ENCODE measurements around the gene ATP2A2.

ATP2A2 gene

GRCh38 chr12:110262442-110263388 lies 18.3 kb upstream of the ATP2A2 start:
- DNase-seq = no peak

- no peak for DNase-seq
Measured at GRCh38 chr12:110266381-110266960, 14.6 kb upstream of the ATP2A2 start.

DNA sequence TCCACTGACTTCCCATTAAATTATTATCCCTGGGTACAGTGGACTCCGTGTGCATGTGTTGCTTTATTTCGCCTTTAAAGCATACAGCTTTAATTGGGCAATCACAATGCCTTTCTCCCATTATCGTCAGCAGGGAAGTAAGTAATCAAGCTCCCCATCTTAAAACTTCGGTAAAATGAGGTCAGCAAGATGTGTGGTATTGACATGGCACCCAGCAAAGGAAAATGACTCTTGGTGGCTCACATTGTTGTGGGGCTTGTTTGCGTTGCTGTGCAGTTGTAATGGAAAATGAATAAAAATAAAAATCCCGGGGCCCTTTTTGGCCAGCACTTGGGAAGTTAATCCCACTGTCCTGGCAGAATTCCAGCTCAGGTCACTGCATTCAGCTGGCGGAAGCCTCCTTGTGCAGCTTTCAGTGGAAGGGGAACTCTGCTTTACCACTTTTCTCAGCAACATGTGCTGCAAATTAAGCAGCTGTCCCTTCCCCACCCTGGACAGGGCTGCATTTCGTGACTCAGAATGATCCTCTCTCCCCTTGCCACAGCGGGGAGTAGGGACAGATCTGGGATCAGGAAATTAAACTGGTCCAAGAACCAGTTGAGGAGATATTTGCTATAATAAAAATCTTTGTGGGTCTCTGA lies 13.9 kb upstream of the ATP2A2 start:
- peak in 1 of 2 donors; percentile 12 for DNase-seq

DNA sequence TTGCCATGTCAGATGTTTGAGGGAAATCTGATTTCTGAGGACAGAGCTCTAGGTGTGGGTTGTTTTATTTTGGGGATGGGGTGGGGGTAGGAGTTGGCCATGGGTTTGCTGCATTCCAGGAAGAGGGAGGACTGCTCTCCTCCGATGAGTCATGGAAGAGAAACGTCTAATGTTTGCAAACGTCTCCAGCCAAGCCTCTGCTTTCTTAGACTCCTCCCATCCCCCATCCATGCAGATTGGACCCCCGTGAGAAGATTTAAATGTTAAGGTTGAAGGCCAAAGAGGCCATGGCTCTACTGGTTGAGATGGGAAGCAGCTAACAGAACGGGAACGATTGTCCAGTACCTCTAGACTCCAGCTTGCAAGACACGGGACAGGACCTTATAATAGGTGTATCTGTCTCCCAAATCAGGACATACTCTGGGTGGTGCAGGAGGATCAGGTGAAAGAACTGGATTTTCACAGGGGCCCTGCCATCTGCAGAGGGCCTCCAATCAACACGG lies 11.4 kb upstream of the ATP2A2 start:
- no peak for DNase-seq

DNA sequence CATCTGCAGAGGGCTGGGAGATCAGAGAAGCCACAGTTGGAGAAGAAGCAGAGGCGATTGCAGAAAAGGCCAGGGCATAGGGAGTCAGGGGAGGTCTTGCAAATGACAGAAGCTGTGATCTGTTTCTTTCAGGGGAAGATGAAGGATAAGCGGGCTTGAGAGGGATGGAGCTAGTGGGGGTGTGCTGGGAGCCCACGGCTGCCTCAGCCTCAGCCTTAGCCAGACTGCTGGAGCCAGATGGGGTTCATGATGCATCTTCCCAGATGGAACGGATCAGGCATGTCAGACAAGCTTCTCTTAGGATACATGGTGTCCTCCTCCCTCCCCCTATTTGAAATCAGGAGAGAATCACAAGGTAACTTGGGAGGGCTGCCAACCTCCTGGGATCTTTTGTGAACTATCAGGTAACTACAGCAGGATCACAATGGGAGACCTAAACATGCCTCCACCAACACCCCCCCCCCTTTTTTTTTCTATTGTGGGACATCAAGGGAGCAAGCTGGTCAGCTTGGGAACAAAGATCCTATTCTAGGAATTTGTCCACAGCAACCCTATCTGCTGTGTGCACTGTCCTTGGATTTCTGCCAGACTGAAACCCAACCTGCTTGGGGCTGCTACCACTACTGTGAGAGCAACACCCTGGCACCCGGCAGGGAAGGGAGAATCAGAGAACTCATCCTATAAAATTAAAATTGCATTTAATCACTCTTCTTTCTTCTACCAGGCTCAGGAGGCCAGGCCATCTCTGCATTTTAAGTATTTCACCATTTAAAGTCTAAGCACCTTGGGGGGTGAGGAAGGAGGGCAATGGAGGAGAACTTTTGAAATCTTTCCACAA lies 10.7 kb upstream of the ATP2A2 start:
- DNase-seq = no peak

DNA sequence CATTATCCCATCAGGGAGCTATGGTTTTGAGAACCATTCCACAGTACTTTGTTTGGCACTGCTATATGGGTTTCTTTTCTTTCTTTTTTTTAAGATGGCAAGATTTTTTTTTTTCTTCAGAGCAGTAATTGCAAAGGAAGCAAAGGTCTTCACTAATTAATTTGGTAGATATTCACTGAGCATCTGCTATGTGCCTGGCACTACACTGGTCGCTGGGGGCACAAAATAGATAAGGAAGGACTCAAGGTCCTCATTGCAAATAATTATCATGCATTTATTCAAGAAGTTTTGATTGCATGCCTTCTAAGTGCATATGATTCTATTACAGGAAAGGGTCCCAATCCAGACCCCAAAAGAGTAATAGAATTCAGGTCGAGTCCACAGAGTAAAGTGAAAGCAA lies 10.0 kb upstream of the ATP2A2 start:
- no peak for DNase-seq

- no peak for DNase-seq
Measured at GRCh38 chr12:110277530-110278254, 3.4 kb upstream of the ATP2A2 start.

- no peak for DNase-seq
Measured at GRCh38 chr12:110278255-110278536, 2.9 kb upstream of the ATP2A2 start.

DNA sequence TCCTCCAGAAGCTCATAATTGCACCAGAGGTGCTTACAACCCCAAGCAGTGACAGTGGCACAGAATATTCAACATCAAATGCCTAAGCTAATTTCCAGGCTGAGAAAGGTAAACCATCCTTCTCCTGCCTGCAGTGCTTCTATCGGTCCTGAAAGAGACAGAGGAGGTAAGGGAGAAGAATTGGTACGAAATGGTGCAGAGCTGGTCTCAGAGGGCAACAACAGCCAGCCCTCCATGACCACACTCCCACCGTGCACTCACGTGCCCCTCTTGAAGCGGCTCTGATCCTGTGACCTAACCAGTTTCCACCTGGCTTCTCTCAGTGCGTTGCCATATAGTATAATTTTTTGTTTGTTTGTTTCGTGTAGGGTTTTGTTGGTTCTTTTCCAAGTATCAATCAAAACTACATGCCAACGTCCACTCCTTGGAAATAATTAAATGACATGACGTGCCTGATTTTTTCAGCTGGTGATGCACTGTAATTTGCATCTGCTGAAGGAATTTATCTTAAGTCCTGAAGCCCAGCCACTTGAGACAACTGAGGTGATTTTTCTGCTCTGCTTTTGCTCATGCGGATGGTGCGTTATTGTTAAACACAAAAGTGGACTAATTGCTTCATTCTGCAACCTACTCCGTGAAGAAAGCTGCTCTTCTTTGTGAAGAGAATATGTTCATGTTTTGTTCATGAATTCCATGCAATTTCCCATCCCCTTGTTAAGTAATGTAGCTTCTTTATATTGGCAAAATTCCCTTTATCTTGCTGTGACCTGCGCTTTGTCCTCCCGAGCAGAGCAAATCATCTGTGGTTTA lies 1.3 kb upstream of the ATP2A2 start:
- DNase-seq = no peak

GRCh38 chr12:110280392-110280778 lies 662 bp upstream of the ATP2A2 start:
- DNase-seq = peak in 1 of 2 donors; percentile 54

GRCh38 chr12:110281549-110282299 lies 677 bp downstream of the ATP2A2 start:
- peak in 1 of 2 donors; percentile 70 for DNase-seq

DNA sequence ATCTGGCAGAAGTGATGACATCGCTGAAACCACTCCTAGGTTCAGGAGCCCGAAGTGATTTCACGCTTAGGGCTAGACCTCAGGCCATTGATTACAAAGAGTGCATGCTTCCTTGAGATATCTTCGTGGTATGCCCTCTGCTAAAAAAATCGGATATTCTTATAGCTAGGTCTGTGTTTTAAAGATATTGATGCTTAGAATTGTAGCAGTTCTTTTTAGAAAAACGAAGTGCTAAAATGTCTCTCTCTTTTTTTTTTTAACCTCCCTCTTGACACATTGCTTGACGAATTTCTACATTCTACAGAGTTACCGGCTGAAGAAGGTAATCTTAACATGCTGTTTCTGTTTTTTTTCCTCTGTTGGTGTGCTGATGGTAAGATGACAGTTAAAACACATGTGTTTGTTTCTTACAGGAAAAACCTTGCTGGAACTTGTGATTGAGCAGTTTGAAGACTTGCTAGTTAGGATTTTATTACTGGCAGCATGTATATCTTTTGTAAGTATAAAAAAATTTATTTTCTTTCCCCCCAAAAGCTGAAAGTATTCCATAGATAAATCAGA lies 1.3 kb downstream of the ATP2A2 start:
- no peak for DNase-seq

- DNase-seq = no peak
Measured at GRCh38 chr12:110282956-110283817, 2.1 kb downstream of the ATP2A2 start.

GRCh38 chr12:110284597-110284996 lies 3.5 kb downstream of the ATP2A2 start:
- no peak for DNase-seq

GRCh38 chr12:110286623-110287022 lies 5.6 kb downstream of the ATP2A2 start:
- no peak for DNase-seq

GRCh38 chr12:110287986-110288385 lies 6.9 kb downstream of the ATP2A2 start:
- DNase-seq = no peak

GRCh38 chr12:110289044-110289710 lies 8.1 kb downstream of the ATP2A2 start:
- no peak for DNase-seq

DNA sequence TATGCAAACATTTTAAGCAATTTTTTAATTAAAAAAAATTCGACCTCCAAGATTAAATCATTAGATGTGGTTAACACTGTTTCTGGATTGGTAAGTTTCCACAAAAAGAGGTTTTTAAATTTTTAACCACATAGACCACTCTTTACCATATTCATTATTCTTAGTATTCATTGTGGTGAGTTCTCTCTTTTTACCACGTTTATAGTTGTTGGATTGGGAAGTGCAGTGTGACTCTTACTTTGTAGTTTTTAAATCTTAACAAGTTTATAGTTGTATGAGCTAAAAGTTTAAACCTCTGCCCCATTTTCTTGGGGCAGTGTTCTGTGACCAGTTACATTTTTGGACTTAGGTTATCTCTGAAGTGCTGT lies 8.6 kb downstream of the ATP2A2 start:
- DNase-seq = no peak
